H9 (cell line): ENCODE data around the gene EFNA3. TPM values are rescaled to one million over a fixed set of nuclear protein-coding genes. Genes with fewer than 3 reads are reported as not detected.

Source experiments
- DNase-seq: peaks from one replicate; pipeline ENCODE4 v3.0.0-alpha.2; 2017
- H2AFZ ChIP-seq: one replicate; pipeline ENCODE4 v1.6.1; 2013; ENCODE audit warnings: mild to moderate bottlenecking, low read length, control low read depth, moderate library complexity
- H2AK5ac ChIP-seq: 2 replicates; pipeline ENCODE4 v1.6.1; 2013; ENCODE audit warnings: low read length, control low read depth, mixed read lengths; ENCODE audit not compliant: insufficient read length
- H2BK120ac ChIP-seq: one replicate; pipeline ENCODE4 v1.6.1; 2013; ENCODE audit warnings: low read depth, mild to moderate bottlenecking, low read length, control low read depth, inconsistent platforms; ENCODE audit not compliant: poor library complexity, severe bottlenecking
- H2BK12ac ChIP-seq: 2 replicates; pipeline ENCODE4 v1.6.1; 2013; ENCODE audit warnings: low read length, control low read depth, mixed read lengths, low read depth; ENCODE audit not compliant: insufficient read length
- H2BK15ac ChIP-seq: 2 replicates; pipeline ENCODE4 v1.6.1; 2013; ENCODE audit warnings: low read depth, low read length, control low read depth
- H2BK20ac ChIP-seq: one replicate; pipeline ENCODE4 v1.6.1; 2013; ENCODE audit warnings: low read depth, mild to moderate bottlenecking, low read length, control low read depth, inconsistent platforms; ENCODE audit not compliant: poor library complexity, severe bottlenecking
- H2BK5ac ChIP-seq: 2 replicates; pipeline ENCODE4 v1.6.1; 2013; ENCODE audit warnings: low read length, control low read depth, mixed read lengths; ENCODE audit not compliant: insufficient read length
- H3K14ac ChIP-seq: 2 replicates; pipeline ENCODE4 v1.6.1; 2013; ENCODE audit warnings: low read length, control low read depth; ENCODE audit not compliant: insufficient read depth
- H3K18ac ChIP-seq: 2 replicates; pipeline ENCODE4 v1.6.1; 2013; ENCODE audit warnings: low read depth, mild to moderate bottlenecking, mixed read lengths, low read length, control low read depth; ENCODE audit not compliant: insufficient read length
- H3K23ac ChIP-seq: 2 replicates; pipeline ENCODE4 v1.6.1; 2013; ENCODE audit warnings: low read length, control low read depth, mixed read lengths, low read depth; ENCODE audit not compliant: insufficient read length
- H3K23me2 ChIP-seq: 2 replicates; pipeline ENCODE4 v1.6.1; 2013; ENCODE audit warnings: low read depth, mild to moderate bottlenecking, mixed read lengths, low read length, control low read depth; ENCODE audit not compliant: insufficient read length, poor library complexity, severe bottlenecking
- H3K27ac ChIP-seq: 2 replicates; pipeline ENCODE4 v1.5.1; 2013; ENCODE audit warnings: low read length, control low read depth, mixed read lengths, low read depth; ENCODE audit not compliant: insufficient read length
- H3K27me3 ChIP-seq: 2 replicates; pipeline ENCODE4 v1.6.1; 2013; ENCODE audit warnings: low read length, control low read depth, inconsistent platforms; ENCODE audit not compliant: insufficient read depth
- H3K4ac ChIP-seq: 2 replicates; pipeline ENCODE4 v1.6.1; 2013; ENCODE audit warnings: low read depth, mild to moderate bottlenecking, control low read depth, inconsistent platforms, low read length, moderate library complexity
- H3K4me1 ChIP-seq: 2 replicates; pipeline ENCODE4 v1.6.1; 2013; ENCODE audit warnings: low read length, control low read depth, inconsistent platforms; ENCODE audit not compliant: insufficient read depth
- H3K4me2 ChIP-seq: 2 replicates; pipeline ENCODE4 v1.6.1; 2013; ENCODE audit warnings: low read length, control low read depth, mixed read lengths; ENCODE audit not compliant: insufficient read length, insufficient read depth
- H3K56ac ChIP-seq: 2 replicates; pipeline ENCODE4 v1.6.1; 2013; ENCODE audit warnings: low read depth, mild to moderate bottlenecking, mixed read lengths, low read length, control low read depth; ENCODE audit not compliant: insufficient read length
- H3K79me1 ChIP-seq: 2 replicates; pipeline ENCODE4 v1.6.1; 2013; ENCODE audit warnings: low read depth, mild to moderate bottlenecking, moderate library complexity, low read length, control low read depth, inconsistent platforms; ENCODE audit not compliant: insufficient read depth, poor library complexity, severe bottlenecking
- H3K79me2 ChIP-seq: 2 replicates; pipeline ENCODE4 v1.6.1; 2013; ENCODE audit warnings: low read length, control low read depth, inconsistent platforms; ENCODE audit not compliant: insufficient read depth
- H3K9ac ChIP-seq: 2 replicates; pipeline ENCODE4 v1.6.1; 2013; ENCODE audit warnings: low read length, control low read depth, mixed read lengths; ENCODE audit not compliant: insufficient read length; ENCODE audit errors: extremely low read depth
- H3K9me3 ChIP-seq: one replicate; pipeline ENCODE4 v1.6.1; 2013; ENCODE audit warnings: low read depth, low read length, inconsistent platforms; ENCODE audit not compliant: control insufficient read depth
- H3T11ph ChIP-seq: one replicate; pipeline ENCODE4 v1.6.1; 2013; ENCODE audit warnings: mild to moderate bottlenecking, low read length, control low read depth, inconsistent platforms
- H4K20me1 ChIP-seq: one replicate; pipeline ENCODE4 v1.6.1; 2013; ENCODE audit not compliant: control insufficient read depth, insufficient read length, insufficient read depth
- H4K5ac ChIP-seq: 2 replicates; pipeline ENCODE4 v1.6.1; 2013; ENCODE audit warnings: low read depth, mild to moderate bottlenecking, mixed read lengths, low read length, control low read depth; ENCODE audit not compliant: insufficient read length
- H4K8ac ChIP-seq: replicated peaks from 2 replicates; pipeline ENCODE4 v1.6.1; 2013; ENCODE audit warnings: low read length, control low read depth, mixed read lengths, low read depth; ENCODE audit not compliant: insufficient read length
- H4K91ac ChIP-seq: 2 replicates; pipeline ENCODE4 v1.6.1; 2013; ENCODE audit warnings: low read depth, mild to moderate bottlenecking, moderate library complexity, mixed read lengths, low read length, control low read depth; ENCODE audit not compliant: insufficient read length
- H3K27ac Mint-ChIP-seq, 3 experiments: 2 replicates in 2 of 3; 3 replicates in 1 of 3; pipeline ENCODE4 v1.8.0; 2020 to 2021; ENCODE audit warnings: mixed read lengths in 3 of 3, mild to moderate bottlenecking in 1 of 3, moderate library complexity in 1 of 3
- H3K27me3 Mint-ChIP-seq: 2 replicates; pipeline ENCODE4 v1.8.0; 2021; ENCODE audit warnings: low read depth, mild to moderate bottlenecking, moderate library complexity, mixed read lengths
- H3K36me3 Mint-ChIP-seq, 3 experiments: 2 replicates in 2 of 3; 3 replicates in 1 of 3; pipeline ENCODE4 v1.8.0; 2020 to 2021; ENCODE audit warnings: low read depth in 3 of 3, mixed read lengths in 3 of 3; ENCODE audit not compliant: insufficient read depth in 1 of 3
- H3K4me1 Mint-ChIP-seq, 2 experiments: 2 replicates each; pipeline ENCODE4 v1.8.0; 2020; ENCODE audit warnings: mixed read lengths in 2 of 2
- H3K4me3 Mint-ChIP-seq, 2 experiments: 2 replicates in 1 of 2; 3 replicates in 1 of 2; pipeline ENCODE4 v1.8.0; 2020 to 2021; ENCODE audit warnings: mild to moderate bottlenecking in 2 of 2, mixed read lengths in 2 of 2, moderate library complexity in 1 of 2
- H3K9me3 Mint-ChIP-seq, 2 experiments: 2 replicates in 1 of 2; 3 replicates in 1 of 2; pipeline ENCODE4 v1.8.0; 2020; ENCODE audit warnings: mild to moderate bottlenecking in 2 of 2, mixed read lengths in 2 of 2, moderate library complexity in 1 of 2
- WGBS: extraction: QIAGEN DNeasy Blood & Tissue Kit; methylation state at CpG from one replicate; pipeline ENCODE4 v1.1.7; 2013; ENCODE audit warnings: missing lambda C conversion rate, low lambda C conversion rate, mixed read lengths; ENCODE audit not compliant: insufficient read length; ENCODE audit errors: extremely low coverage; 5-methylcytosine and 5-hydroxymethylcytosine counted together
- total RNA-seq: library from RNA; stranded (reverse); gene quantifications from 2 replicates; pipeline ENCODE4 v1.2.1, GENCODE V29; 2021
- TF ChIP-seq, protein P1 (sequence below): fragments of 200-600 bp; sonication (generic); conservative IDR thresholded peaks from 3 replicates; pipeline ENCODE4 v1.8.0; 2021; ENCODE audit warnings: antibody characterized with exemption, mild to moderate bottlenecking

EFNA3 gene
- total RNA-seq, 1 experiment from 2014 or later, result 3.9 TPM

DNA sequence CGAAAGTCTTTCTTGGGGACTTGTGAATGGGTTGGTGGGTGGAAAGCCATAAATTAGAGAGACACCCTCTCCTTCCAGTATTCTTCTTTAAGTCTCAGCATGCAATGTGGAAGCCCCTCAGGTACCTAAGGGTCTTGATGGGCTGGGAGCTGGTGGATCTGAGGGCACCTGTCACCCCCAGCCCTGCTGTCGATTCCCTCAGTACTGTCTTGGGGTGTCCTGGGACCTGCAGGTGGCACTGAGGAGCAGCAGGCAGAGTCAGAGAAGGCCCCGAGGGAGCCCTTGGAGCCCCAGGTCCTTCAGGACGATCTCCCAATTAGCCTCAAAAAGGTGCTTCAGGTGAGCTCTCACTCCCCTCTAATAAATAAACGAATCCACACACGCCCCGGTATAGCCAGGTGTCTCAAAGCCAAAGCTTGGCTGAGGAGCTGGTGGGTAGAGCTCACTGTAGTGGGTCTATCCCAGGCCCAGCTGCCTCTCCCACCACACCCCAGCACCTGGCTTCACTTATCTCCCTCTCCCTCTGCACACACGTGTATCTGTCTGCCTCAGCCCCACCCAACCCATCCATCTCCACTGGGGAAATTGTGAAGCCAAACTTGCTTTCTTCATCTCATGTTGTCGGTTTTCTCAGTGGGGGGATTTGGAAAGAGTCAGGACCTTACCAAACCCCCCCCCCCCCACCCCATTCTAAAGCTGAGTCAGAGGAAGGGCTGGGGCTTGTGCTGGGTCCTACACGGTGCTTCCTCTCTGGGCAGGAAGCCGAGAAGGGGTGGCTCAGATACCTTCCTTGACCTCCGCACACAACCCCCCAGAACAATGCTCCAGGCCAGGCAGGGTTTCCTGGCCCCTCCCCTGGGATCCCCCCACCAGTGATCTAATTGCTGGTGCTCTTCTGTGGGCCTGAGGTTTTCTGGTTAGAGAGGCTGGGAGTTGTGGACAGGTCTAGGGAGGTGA, 25.9 kb upstream of the EFNA3 start:
- Mint-ChIP-seq H3K9me3 (no peaks in the 10 kb centered on the region), H3K4me1 (peaks cover 23 to 31% of the 10 kb centered on the region in 2 experiments), H3K36me3 (peaks cover 7 to 18% (median 14%) of the 10 kb centered on the region in 3 experiments; a peak in 6 of 7 replicates), H3K27me3 (peaks cover 19% of the 10 kb centered on the region), H3K27ac (no peak overlapping the region), H3K4me3 (peak overlapping the region; percentile 64 to 83)
- Histone ChIP-seq H2BK12ac (no peak overlapping the region), H4K20me1 (no peaks in the 10 kb centered on the region), H3K56ac (no peak overlapping the region), H2BK15ac (no peak overlapping the region), H3K23ac (no peak overlapping the region), H3K27me3 (peaks cover 4% of the 10 kb centered on the region; the same call in 1 of the 2 replicates), H3K27ac (no peak overlapping the region), H3K23me2 (peaks cover 16% of the 10 kb centered on the region), H4K8ac (no peak overlapping the region), H4K91ac (no peak overlapping the region), H3K18ac (no peak overlapping the region), H3K4me1 (no peaks in the 10 kb centered on the region; the same call in 1 of the 2 replicates), H2AFZ (no peak overlapping the region), H2BK120ac (no peak overlapping the region), H3K4me2 (peak overlapping the region; percentile 67), H2AK5ac (no peak overlapping the region), H3K14ac (no peak overlapping the region), H3K9ac (no peak overlapping the region), H2BK5ac (no peak overlapping the region), H3K79me1 (no peaks in the 10 kb centered on the region), H3T11ph (no peak overlapping the region), H3K9me3 (no peaks in the 10 kb centered on the region), H3K79me2 (no peaks in the 10 kb centered on the region), H4K5ac (no peak overlapping the region), H2BK20ac (no peak overlapping the region), H3K4ac (no peak overlapping the region)
- DNase-seq, result no peak
- TF ChIP-seq, protein P1, sequence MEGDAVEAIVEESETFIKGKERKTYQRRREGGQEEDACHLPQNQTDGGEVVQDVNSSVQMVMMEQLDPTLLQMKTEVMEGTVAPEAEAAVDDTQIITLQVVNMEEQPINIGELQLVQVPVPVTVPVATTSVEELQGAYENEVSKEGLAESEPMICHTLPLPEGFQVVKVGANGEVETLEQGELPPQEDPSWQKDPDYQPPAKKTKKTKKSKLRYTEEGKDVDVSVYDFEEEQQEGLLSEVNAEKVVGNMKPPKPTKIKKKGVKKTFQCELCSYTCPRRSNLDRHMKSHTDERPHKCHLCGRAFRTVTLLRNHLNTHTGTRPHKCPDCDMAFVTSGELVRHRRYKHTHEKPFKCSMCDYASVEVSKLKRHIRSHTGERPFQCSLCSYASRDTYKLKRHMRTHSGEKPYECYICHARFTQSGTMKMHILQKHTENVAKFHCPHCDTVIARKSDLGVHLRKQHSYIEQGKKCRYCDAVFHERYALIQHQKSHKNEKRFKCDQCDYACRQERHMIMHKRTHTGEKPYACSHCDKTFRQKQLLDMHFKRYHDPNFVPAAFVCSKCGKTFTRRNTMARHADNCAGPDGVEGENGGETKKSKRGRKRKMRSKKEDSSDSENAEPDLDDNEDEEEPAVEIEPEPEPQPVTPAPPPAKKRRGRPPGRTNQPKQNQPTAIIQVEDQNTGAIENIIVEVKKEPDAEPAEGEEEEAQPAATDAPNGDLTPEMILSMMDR, result peak; percentile 41
- WGBS, result no CpG with 5 or more reads among the region's 12 CpGs
